Calu3 (cell line): ENCODE results near the gene FUOM. TPM values are rescaled to one million over a fixed set of nuclear protein-coding genes. Genes with fewer than 3 reads are reported as not detected.
"Not testable (repeated sequence)": the region's sequence is repeated elsewhere in the genome, so short reads cannot be mapped to it uniquely, and the experiment has no call there.

Source experiments
- BruUV-seq: library from RNA; stranded (reverse); fragments of 400-500 nt; replicated peaks from 2 replicates; lab custom pipeline; 2021; lab: Mats Ljungman, UMichigan
- CTCF ChIA-PET: fragments of 300-600 bp; sonication (Branson Sonifier 250); formaldehyde crosslinking; loops from one replicate; lab custom pipeline; 2022; ENCODE audit warnings: antibody characterized with exemption; lab: Charles Lee
- DNase-seq: peaks from one replicate; pipeline ENCODE4 v3.0.0; 2022
- H3K27ac Mint-ChIP-seq: one replicate; pipeline ENCODE4 v1.8.0; 2022; ENCODE audit warnings: mixed read lengths; ENCODE audit not compliant: unreplicated experiment
- H3K27me3 Mint-ChIP-seq: one replicate; pipeline ENCODE4 v1.8.0; 2022; ENCODE audit warnings: mixed read lengths; ENCODE audit not compliant: unreplicated experiment
- H3K36me3 Mint-ChIP-seq: one replicate; pipeline ENCODE4 v1.8.0; 2022; ENCODE audit warnings: mild to moderate bottlenecking, moderate library complexity, mixed read lengths; ENCODE audit not compliant: insufficient read depth, unreplicated experiment
- H3K4me1 Mint-ChIP-seq: one replicate; pipeline ENCODE4 v1.8.0; 2022; ENCODE audit warnings: mild to moderate bottlenecking, low read depth, mixed read lengths; ENCODE audit not compliant: unreplicated experiment
- H3K4me3 Mint-ChIP-seq: one replicate; pipeline ENCODE4 v1.8.0; 2022; ENCODE audit warnings: mild to moderate bottlenecking, low read depth, moderate library complexity, mixed read lengths; ENCODE audit not compliant: unreplicated experiment
- H3K9me3 Mint-ChIP-seq: one replicate; pipeline ENCODE4 v1.8.0; 2022; ENCODE audit warnings: low read depth, mixed read lengths; ENCODE audit not compliant: unreplicated experiment
- intact Hi-C: fragments of 100-400 bp; cut with micrococcal nuclease; formaldehyde crosslinking; loops from one replicate; pipeline ENCODE4 v1.10.0; 2022; ENCODE audit not compliant: unreplicated experiment
- total RNA-seq: library from RNA; stranded (reverse); gene quantifications from 2 replicates; pipeline ENCODE4 v1.2.3, GENCODE V29; 2022
- TF ChIP-seq, protein P1 (sequence below): fragments of 200-600 bp; IDR thresholded peaks from one replicate; pipeline ENCODE4 v1.8.0; 2022; ENCODE audit warnings: antibody characterized with exemption; ENCODE audit not compliant: unreplicated experiment

FUOM gene
- total RNA-seq, 1 experiment from 2014 or later, result 11.5 TPM

DNA sequence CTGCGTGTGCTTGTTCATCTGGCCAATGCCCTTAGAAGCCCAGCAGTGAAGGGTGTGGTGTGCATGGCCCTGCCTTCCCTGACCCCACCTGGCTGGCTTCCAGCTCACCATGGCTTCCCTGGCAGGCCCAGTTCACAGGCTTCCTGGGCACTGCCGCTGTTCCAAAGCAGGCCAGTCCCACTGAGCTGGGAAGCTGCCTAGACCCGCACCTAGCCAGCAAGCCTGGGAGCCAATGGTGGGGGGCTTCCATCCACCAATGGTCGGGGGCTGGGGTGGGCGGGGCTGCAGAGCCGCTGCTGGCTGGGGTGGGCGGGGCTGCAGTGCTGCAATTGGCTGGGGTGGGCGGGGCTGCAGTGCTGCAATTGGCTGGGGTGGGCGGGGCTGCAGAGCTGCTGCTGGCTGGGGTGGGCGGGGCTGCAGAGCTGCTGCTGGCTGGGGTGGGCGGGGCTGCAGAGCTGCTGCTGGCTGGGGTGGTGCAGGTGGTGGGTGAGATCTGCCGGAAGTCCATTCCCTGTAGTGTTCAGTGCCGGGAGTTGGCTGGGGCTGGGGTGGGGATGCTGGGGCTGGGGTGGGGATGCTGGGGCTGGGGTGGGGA, 33.5 kb downstream of the FUOM start:
- TF ChIP-seq, protein P1, sequence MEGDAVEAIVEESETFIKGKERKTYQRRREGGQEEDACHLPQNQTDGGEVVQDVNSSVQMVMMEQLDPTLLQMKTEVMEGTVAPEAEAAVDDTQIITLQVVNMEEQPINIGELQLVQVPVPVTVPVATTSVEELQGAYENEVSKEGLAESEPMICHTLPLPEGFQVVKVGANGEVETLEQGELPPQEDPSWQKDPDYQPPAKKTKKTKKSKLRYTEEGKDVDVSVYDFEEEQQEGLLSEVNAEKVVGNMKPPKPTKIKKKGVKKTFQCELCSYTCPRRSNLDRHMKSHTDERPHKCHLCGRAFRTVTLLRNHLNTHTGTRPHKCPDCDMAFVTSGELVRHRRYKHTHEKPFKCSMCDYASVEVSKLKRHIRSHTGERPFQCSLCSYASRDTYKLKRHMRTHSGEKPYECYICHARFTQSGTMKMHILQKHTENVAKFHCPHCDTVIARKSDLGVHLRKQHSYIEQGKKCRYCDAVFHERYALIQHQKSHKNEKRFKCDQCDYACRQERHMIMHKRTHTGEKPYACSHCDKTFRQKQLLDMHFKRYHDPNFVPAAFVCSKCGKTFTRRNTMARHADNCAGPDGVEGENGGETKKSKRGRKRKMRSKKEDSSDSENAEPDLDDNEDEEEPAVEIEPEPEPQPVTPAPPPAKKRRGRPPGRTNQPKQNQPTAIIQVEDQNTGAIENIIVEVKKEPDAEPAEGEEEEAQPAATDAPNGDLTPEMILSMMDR, result no peak
- intact Hi-C loops, result no loop called here
- H3K9me3 Mint-ChIP-seq, result peaks cover 4% of the 10 kb centered on the region
- CTCF ChIA-PET, result interaction anchor here (0.7 to 1.0 kb wide), 2 partner anchors 10 to 17 kb away, joined by 3 to 4 read pairs; no protein-coding TSS in a partner anchor
- BruUV-seq, result no TSS peak
- peaks cover 2% of the 10 kb centered on the region for H3K36me3 Mint-ChIP-seq
- peaks cover 55% of the 10 kb centered on the region for H3K27me3 Mint-ChIP-seq
- peaks cover 6% of the 10 kb centered on the region for H3K4me1 Mint-ChIP-seq
- no peak overlapping the region for H3K27ac Mint-ChIP-seq
- DNase-seq, result peak; percentile 76
- H3K4me3 Mint-ChIP-seq, result peak overlapping the region; percentile 14

- Mint-ChIP-seq H3K36me3 (peaks cover 11% of the 10 kb centered on the region), H3K4me1 (peaks cover 11% of the 10 kb centered on the region), H3K27me3 (peaks cover 48% of the 10 kb centered on the region)
- intact Hi-C loops, H3K4me3 Mint-ChIP-seq, H3K27ac Mint-ChIP-seq, BruUV-seq, H3K9me3 Mint-ChIP-seq, CTCF ChIA-PET, DNase-seq: not testable (repeated sequence)
Observed at GRCh38 chr10:133322064-133322709, 35.6 kb downstream of the FUOM start.

- intact Hi-C loops, H3K4me3 Mint-ChIP-seq, H3K9me3 Mint-ChIP-seq, DNase-seq, CTCF ChIA-PET, H3K27ac Mint-ChIP-seq, BruUV-seq: not testable (repeated sequence)
- peaks cover 35% of the 10 kb centered on the region for H3K27me3 Mint-ChIP-seq
- H3K4me1 Mint-ChIP-seq, result peaks cover 11% of the 10 kb centered on the region
- peaks cover 11% of the 10 kb centered on the region for H3K36me3 Mint-ChIP-seq
Observed at GRCh38 chr10:133320852-133321422, 36.9 kb downstream of the FUOM start.

DNA sequence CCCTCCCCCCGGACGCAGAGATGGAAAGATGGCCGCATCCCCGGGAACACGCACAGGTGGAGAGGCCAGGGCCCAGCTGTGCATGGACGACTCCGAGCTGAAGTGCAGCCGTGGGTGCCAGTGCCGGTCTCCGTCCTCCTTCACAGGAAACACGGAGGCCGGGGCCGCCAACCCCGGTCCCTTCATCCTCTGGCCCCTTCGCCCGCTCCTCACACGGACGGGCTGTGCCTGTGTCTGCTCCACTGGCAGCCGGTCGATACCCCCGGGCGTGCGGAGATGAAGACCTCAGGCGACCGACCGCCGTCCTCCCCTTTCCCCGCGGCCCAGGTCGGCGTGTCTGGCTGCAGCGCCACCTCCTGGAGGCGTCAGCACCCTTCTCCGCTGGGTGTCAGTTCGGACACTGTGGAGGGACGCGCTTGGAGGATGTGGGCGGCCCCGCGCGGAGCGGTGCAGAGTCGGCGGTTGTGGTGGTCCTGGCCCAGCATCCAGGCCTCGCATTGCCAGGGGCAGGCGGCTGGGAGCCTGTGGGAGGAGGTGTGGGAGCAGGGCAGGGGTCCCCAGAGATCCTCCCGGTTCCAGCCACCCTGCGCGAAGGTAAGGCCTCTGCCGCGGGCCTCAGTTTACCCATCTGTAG, 39.2 kb downstream of the FUOM start:
- Mint-ChIP-seq H3K9me3 (peaks cover 4% of the 10 kb centered on the region), H3K4me1 (peaks cover 11% of the 10 kb centered on the region), H3K4me3 (peak overlapping the region; percentile 56), H3K27me3 (peaks cover 23% of the 10 kb centered on the region), H3K36me3 (peaks cover 11% of the 10 kb centered on the region), H3K27ac (no peak overlapping the region)
- CTCF ChIA-PET, result no interaction called here
- intact Hi-C loops, result no loop called here
- DNase-seq, result peak; percentile 67
- no TSS peak for BruUV-seq
- TF ChIP-seq, protein P1, result peak; percentile 42

- CTCF ChIA-PET, result no interaction called here
- H3K9me3 Mint-ChIP-seq, result peaks cover 4% of the 10 kb centered on the region
- TF ChIP-seq, protein P1, result no peak
- H3K4me3 Mint-ChIP-seq, result no peak overlapping the region
- intact Hi-C loops, result no loop called here
- H3K27ac Mint-ChIP-seq, result no peak overlapping the region
- no peak for DNase-seq
- H3K4me1 Mint-ChIP-seq, result peaks cover 11% of the 10 kb centered on the region
- H3K27me3 Mint-ChIP-seq, result peaks cover 23% of the 10 kb centered on the region
- BruUV-seq, result no TSS peak
- peaks cover 11% of the 10 kb centered on the region for H3K36me3 Mint-ChIP-seq
Observed at GRCh38 chr10:133316732-133317131, 41.1 kb downstream of the FUOM start.
